ENCODE results near the gene TBC1D1.

TBC1D1 gene

DNA sequence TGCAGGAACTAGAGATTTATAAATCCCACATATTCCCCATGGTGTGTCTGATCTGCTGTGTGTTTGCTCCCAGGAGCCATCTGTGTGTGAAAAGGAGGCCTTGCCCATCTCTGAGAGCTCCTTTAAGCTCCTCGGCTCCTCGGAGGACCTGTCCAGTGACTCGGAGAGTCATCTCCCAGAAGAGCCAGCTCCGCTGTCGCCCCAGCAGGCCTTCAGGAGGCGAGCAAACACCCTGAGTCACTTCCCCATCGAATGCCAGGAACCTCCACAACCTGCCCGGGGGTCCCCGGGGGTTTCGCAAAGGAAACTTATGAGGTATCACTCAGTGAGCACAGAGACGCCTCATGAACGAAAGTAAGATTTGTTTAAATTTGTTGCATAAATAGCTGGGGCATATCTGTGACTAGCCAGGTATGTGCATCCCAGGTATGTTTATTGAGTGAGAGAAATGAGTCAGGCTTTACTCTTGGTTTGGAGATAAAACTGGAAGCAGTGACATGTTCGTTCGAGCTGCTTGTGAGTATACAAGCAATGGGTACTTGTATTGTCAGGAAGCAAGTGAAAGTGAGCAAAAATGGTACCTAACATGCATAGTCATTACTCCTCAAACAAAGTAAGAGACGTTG, 158.8 kb downstream of the TBC1D1 start:
- no peak overlapping the region for H3K4me3 ChIP-seq (ENCODE audit: low read depth, low read length)
- TF ChIP-seq, protein P1, sequence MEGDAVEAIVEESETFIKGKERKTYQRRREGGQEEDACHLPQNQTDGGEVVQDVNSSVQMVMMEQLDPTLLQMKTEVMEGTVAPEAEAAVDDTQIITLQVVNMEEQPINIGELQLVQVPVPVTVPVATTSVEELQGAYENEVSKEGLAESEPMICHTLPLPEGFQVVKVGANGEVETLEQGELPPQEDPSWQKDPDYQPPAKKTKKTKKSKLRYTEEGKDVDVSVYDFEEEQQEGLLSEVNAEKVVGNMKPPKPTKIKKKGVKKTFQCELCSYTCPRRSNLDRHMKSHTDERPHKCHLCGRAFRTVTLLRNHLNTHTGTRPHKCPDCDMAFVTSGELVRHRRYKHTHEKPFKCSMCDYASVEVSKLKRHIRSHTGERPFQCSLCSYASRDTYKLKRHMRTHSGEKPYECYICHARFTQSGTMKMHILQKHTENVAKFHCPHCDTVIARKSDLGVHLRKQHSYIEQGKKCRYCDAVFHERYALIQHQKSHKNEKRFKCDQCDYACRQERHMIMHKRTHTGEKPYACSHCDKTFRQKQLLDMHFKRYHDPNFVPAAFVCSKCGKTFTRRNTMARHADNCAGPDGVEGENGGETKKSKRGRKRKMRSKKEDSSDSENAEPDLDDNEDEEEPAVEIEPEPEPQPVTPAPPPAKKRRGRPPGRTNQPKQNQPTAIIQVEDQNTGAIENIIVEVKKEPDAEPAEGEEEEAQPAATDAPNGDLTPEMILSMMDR (IDR thresholded peaks at IDR 0.05; ENCODE audit: borderline replicate concordance, insufficient read depth, low read depth, low read length): no peak

DNA sequence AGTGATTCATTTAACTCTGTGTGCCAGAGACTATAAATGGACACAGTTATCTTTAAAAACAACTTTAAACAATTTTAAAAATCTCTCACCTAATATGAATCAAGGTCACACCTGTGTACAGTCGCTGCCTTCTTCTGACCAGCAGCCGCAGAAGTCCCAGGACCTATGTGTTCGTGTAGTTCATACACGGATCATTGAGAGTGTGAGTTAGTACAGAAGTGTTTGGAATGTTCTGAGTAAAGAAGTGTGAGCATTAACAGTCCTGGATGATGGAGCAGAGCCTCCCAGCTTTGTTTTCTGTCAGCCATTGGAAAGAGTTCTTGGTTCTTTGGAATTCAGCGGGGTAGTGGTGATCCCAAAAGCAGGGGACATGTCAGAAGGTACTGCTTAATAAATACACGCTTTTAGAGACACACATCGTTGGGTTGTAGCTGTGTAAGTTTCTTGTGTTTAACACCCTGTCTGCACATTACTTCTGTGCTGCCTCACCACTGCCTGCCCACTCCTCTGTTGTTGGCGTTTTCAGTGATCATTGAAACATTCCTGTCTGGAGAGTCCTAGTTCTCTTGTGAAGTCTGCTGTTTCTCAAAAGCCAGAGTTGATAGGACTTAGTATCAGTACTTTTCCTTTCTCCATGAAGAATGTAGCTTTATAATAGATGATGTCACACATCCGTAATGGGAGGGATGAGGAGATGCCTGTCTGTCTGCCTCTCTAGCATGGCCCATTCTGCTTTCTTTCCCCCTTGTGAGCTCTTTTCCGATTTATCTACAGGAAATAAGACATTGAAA, 159.9 kb downstream of the TBC1D1 start:
- H3K4me3 ChIP-seq (ENCODE audit: low read depth, low read length): no peak overlapping the region
- TF ChIP-seq, protein P1 (IDR thresholded peaks at IDR 0.05; ENCODE audit: borderline replicate concordance, insufficient read depth, low read depth, low read length): no peak

DNA sequence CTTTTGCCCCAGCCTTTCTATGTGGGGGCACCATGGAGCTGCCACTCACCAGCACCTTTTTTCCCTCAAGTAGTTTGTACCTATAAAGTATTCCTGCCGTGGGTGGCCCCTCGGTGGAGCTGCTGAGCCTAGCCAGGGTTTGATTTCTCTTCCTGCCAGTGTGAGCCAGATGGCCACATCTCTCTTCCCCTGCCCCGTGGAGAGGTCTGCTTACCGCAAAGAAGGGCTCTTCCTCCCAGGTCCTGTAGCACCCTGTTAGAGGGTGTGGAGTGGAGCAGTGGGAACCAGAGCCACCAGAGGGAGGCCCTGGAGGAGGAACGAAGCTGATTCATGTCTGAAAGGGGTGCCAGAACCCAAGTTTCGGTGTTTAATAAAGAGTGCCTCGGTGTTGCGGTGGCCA, 164.7 kb downstream of the TBC1D1 start:
- H3K4me3 ChIP-seq (ENCODE audit: low read depth, low read length): no peak overlapping the region
- TF ChIP-seq, protein P1 (IDR thresholded peaks at IDR 0.05; ENCODE audit: borderline replicate concordance, insufficient read depth, low read depth, low read length): no peak

DNA sequence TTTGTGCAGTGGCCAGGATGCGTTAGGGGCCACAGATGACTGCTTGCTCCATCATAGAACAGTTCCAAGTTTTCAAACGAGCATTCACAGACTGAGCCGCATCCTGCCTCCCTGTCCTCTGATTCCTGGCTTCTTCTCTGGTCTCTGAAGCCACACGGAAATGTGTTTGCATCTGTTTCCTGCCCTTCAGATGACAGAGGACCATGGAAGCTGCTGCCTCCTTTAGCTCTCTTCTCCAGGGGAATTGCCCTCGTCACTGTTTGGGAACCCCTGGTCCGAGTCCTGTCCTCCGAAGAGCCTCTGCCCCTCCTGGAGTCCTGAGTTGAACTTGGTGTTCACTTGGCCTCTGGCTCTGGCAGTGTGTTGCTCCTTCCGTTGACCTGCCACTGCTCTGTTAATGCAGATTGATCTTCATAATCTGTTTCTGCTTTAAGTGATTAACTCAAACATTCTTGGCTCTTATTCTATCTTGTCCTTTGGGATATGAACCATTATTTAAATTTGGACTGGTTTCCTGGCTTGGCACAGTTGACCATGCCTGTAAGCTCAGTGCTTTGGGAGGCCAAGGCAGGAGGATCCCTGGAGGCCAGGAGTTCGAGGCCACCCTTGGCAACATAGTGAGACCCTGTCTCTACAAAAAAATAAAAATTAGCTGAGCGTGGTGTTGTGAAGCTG, 165.3 kb downstream of the TBC1D1 start:
- TF ChIP-seq, protein P1 (IDR thresholded peaks at IDR 0.05; ENCODE audit: borderline replicate concordance, insufficient read depth, low read depth, low read length): no peak
- no peak overlapping the region for H3K4me3 ChIP-seq (ENCODE audit: low read depth, low read length)

DNA sequence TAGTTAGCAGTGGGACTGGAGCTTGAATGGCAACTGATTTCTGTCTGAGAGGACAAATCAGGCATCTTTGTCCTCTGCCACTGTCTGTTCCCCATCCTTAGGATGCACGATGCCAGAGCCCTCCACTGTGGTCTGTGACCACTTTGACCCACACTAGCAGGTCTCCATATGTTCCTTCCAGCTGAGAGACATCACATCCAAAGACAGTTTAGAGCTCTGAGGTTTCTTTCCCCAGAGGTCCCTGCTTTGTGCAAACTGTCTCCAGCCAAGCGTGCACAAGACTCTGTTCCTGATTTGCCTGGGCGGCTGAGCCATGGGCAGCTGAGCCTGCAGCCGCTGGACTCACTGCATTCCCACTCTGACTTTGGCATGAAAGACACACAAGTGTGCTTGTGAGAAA, 167.3 kb downstream of the TBC1D1 start:
- TF ChIP-seq, protein P1 (IDR thresholded peaks at IDR 0.05; ENCODE audit: borderline replicate concordance, insufficient read depth, low read depth, low read length): no peak
- no peak overlapping the region for H3K4me3 ChIP-seq (ENCODE audit: low read depth, low read length)

DNA sequence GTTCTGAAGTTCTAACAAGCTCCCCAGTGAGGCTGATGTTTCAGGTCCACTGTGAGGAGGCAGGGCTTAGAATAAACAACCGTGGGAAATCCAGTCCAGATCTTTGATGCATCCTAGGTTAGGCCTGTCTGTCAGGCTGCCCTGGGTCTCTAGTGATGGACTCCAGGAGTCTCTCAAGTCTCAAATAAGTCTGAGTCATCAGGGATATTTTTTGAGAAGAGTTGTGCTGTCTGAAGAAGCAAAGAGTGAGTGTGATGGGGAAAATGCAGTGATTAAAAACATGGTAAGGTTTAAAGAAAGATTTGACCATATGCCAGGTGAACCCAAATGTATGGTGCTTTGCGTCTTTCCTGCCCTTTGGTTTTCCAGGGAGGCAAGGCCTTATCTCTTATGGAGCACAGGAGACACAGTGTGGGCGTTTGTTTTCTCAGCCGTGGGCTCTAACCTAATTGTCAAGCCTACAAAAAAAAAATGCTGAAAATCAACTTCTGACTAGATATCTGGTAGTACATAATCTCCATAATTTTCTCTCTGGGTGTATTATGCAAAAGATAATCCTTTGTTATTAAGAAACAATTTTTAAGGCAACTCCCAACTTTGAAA, 170.0 kb downstream of the TBC1D1 start:
- TF ChIP-seq, protein P1 (IDR thresholded peaks at IDR 0.05; ENCODE audit: borderline replicate concordance, insufficient read depth, low read depth, low read length): no peak
- H3K4me3 ChIP-seq (ENCODE audit: low read depth, low read length): no peak overlapping the region

All from GM12875 (cell line).